Glutamatergic neuron (in vitro differentiated cells): ENCODE results near the gene ROR1. TPM values are rescaled to one million over a fixed set of nuclear protein-coding genes. Genes with fewer than 3 reads are reported as not detected.

Experiments
- DNase-seq: peaks from one replicate; pipeline ENCODE4 v3.0.0; 2022
- H3K27ac Mint-ChIP-seq: one replicate; pipeline ENCODE4 v1.8.0; 2020; ENCODE audit warnings: mild to moderate bottlenecking, mixed read lengths, inconsistent platforms; ENCODE audit not compliant: unreplicated experiment
- H3K27me3 Mint-ChIP-seq: one replicate; pipeline ENCODE4 v1.8.0; 2020; ENCODE audit warnings: mild to moderate bottlenecking, moderate library complexity, mixed read lengths, inconsistent platforms; ENCODE audit not compliant: unreplicated experiment
- H3K36me3 Mint-ChIP-seq: one replicate; pipeline ENCODE4 v1.8.0; 2020; ENCODE audit warnings: mild to moderate bottlenecking, mixed read lengths, inconsistent platforms; ENCODE audit not compliant: unreplicated experiment
- H3K4me1 Mint-ChIP-seq: one replicate; pipeline ENCODE4 v1.8.0; 2020; ENCODE audit warnings: mild to moderate bottlenecking, low read depth, mixed read lengths, inconsistent platforms; ENCODE audit not compliant: unreplicated experiment
- H3K4me3 Mint-ChIP-seq: one replicate; pipeline ENCODE4 v1.8.0; 2020; ENCODE audit warnings: mild to moderate bottlenecking, mixed read lengths, inconsistent platforms; ENCODE audit not compliant: unreplicated experiment
- H3K9me3 Mint-ChIP-seq: one replicate; pipeline ENCODE4 v1.8.0; 2020; ENCODE audit warnings: mild to moderate bottlenecking, moderate library complexity, mixed read lengths, inconsistent platforms; ENCODE audit not compliant: unreplicated experiment
- total RNA-seq: library from RNA; stranded (reverse); fragmentation: NEBNext Ultra II Directional; extraction: Animal tissue kit (Norgen Biotek cat#: 25700); gene quantifications from one replicate; pipeline ENCODE4 v1.2.1, GENCODE V29; 2021; ENCODE audit not compliant: unreplicated experiment
- TF ChIP-seq, protein P1 (sequence below): fragments of 200-600 bp; sonication (generic); IDR thresholded peaks from one replicate; pipeline ENCODE4 v1.5.0; 2021; ENCODE audit not compliant: partially characterized antibody, unreplicated experiment

ROR1 gene
- total RNA-seq, 1 donor from 2014 or later, result 11.3 TPM

DNA sequence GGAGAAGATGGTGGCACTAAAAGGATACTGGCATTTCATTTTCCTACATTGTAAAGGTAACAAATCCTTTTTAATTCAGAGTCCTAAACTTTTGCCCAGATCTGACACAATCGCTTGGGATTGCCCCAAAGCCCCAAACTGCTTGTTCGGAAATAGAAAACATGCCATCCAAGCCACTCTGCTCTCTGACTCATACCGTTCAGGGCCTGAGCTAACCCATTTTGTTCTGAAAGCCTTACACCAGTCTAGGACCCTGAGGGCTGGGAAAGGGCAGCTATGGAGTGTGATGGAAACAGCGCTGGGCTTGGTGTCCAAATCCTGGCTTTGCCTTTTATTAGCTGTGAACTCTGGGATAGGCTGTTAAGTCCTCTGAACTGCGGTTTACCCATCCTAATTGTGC, 270.2 kb downstream of the ROR1 start:
- TF ChIP-seq, protein P1, sequence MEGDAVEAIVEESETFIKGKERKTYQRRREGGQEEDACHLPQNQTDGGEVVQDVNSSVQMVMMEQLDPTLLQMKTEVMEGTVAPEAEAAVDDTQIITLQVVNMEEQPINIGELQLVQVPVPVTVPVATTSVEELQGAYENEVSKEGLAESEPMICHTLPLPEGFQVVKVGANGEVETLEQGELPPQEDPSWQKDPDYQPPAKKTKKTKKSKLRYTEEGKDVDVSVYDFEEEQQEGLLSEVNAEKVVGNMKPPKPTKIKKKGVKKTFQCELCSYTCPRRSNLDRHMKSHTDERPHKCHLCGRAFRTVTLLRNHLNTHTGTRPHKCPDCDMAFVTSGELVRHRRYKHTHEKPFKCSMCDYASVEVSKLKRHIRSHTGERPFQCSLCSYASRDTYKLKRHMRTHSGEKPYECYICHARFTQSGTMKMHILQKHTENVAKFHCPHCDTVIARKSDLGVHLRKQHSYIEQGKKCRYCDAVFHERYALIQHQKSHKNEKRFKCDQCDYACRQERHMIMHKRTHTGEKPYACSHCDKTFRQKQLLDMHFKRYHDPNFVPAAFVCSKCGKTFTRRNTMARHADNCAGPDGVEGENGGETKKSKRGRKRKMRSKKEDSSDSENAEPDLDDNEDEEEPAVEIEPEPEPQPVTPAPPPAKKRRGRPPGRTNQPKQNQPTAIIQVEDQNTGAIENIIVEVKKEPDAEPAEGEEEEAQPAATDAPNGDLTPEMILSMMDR, result no peak
- Mint-ChIP-seq H3K4me3 (no peak overlapping the region), H3K4me1 (peaks cover 3% of the 10 kb centered on the region), H3K27me3 (peaks cover 2% of the 10 kb centered on the region), H3K27ac (no peak overlapping the region), H3K36me3 (no peaks in the 10 kb centered on the region), H3K9me3 (no peaks in the 10 kb centered on the region)
- no peak for DNase-seq

DNA sequence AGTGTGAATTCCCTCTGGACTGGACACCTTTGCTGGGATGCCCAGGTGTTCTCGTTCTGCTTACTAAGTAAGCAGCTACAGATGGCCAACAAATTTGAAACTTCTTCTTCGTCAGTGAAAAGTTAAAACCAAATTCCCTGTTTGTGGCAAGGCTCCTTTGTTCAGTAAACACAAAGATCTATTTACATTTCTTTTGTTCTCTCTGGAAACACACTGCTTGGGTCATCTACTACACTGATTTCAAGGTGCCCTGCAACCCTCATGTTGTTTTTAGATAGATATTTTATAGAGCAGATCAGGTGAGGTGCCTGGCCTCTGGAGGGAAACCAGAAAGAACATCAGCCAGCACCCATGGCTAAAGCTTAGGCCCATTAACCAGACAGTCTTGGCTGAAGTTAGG, 272.4 kb downstream of the ROR1 start:
- Mint-ChIP-seq H3K4me3 (no peak overlapping the region), H3K36me3 (no peaks in the 10 kb centered on the region), H3K27ac (no peak overlapping the region), H3K4me1 (peaks cover 3% of the 10 kb centered on the region), H3K9me3 (peaks cover 2% of the 10 kb centered on the region), H3K27me3 (peaks cover 2% of the 10 kb centered on the region)
- no peak for DNase-seq
- TF ChIP-seq, protein P1, result no peak

DNA sequence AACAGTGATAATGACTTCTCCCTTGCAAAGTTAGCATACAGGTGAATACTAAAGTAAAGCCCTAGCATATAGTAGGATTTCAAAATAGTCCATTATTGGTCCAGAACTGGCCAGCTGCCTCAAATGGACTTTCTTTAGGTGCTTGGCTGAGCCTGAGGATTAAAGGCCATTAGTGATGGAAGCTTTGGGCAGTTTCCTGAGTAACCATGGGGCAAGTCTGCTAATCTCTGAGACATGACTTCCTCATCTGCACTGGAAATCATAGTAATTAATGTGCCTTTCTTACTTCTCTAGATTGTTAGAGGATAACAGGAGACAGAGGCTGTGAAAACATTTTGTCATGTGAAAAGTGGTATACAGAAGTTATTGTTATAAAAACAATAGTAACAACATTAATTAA, 273.1 kb downstream of the ROR1 start:
- Mint-ChIP-seq H3K4me3 (no peak overlapping the region), H3K27ac (no peak overlapping the region), H3K4me1 (peaks cover 3% of the 10 kb centered on the region), H3K36me3 (no peaks in the 10 kb centered on the region), H3K9me3 (peaks cover 2% of the 10 kb centered on the region), H3K27me3 (peaks cover 2% of the 10 kb centered on the region)
- DNase-seq, result no peak
- TF ChIP-seq, protein P1, result no peak

DNA sequence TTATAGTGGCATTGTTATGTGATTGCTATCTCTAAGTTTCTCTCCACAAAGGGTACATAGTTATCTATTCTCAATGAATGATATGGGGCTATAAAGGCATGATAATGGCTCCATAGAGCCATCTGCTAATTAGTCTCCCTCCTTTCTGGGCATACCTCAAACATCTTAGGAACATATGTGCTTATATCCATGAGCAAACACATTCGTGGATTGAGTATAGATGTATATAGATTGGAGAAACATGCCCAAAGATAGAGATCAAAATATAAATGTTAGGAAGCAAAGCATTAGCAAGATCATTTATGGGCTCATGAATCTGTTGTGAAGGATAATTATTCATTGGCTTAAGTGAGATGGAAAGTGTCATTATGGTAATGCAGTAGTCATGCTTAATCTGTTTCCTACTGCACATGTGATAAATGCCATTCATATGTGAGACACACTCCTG, 273.8 kb downstream of the ROR1 start:
- H3K4me3 Mint-ChIP-seq, result no peak overlapping the region
- TF ChIP-seq, protein P1, result no peak
- H3K9me3 Mint-ChIP-seq, result peaks cover 2% of the 10 kb centered on the region
- no peaks in the 10 kb centered on the region for H3K36me3 Mint-ChIP-seq
- no peak overlapping the region for H3K27ac Mint-ChIP-seq
- peaks cover 2% of the 10 kb centered on the region for H3K27me3 Mint-ChIP-seq
- peaks cover 2% of the 10 kb centered on the region for H3K4me1 Mint-ChIP-seq
- no peak for DNase-seq

DNA sequence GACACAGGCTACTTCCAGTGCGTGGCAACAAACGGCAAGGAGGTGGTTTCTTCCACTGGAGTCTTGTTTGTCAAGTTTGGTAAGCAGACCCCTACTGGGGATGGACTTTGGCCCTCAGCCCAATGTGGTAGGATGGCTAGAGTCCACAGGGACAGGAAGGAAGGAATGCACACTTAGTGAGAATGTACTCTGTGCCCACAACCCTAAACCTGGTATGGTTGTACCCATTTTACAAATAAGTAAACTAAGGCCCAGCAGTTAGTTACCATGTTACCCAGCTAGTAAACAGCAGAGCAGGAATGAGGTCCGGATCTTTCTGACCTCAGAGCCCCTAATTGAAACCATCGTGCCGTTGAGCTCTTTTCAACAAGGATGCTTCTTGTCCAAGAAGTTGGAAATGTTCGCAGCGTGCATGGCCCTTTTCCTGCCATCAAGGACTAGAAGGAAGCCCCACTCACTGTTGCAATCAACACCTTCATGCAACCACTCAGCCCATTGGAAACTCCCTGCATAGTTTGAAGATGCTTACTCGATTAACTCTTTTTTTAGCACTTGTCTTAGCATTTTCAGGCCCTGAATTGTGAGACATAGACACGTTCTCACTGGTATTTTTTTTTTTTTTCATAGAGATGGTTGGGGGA, 276.2 kb downstream of the ROR1 start:
- H3K4me1 Mint-ChIP-seq, result no peaks in the 10 kb centered on the region
- peaks cover 2% of the 10 kb centered on the region for H3K9me3 Mint-ChIP-seq
- H3K27me3 Mint-ChIP-seq, result peaks cover 1% of the 10 kb centered on the region
- no peak overlapping the region for H3K4me3 Mint-ChIP-seq
- H3K36me3 Mint-ChIP-seq, result no peaks in the 10 kb centered on the region
- no peak overlapping the region for H3K27ac Mint-ChIP-seq
- TF ChIP-seq, protein P1, result no peak
- no peak for DNase-seq
